ENCODE data around the gene PAX6.

PAX6 gene

GRCh38 chr11:31810779-31811647 lies at the start of gene PAX6:
PAX6 (minus strand) TSS chr11:31811322; CDS start chr11:31806411, 4,911 bp downstream.
- peaks cover 54% of the 10 kb centered on the region for H3K4me1 Mint-ChIP-seq
- no peak within 1 kb of the TSS for H3K27ac Mint-ChIP-seq
- peak within 1 kb of the TSS; percentile 68 for H3K4me3 Mint-ChIP-seq
- ATAC-seq (peak; percentile 44), DNase-seq (ENCODE audit: low spot score in 2 of 2) (no peak)
- H3K36me3 Mint-ChIP-seq: no peaks in the 10 kb centered on the region
- H3K9me3 Mint-ChIP-seq: no peaks in the 10 kb centered on the region

GRCh38 chr11:31860391-31860790 lies 49.3 kb upstream of the PAX6 start:
- no peaks in the 10 kb centered on the region for H3K4me1 Mint-ChIP-seq
- no peak overlapping the region for H3K4me3 Mint-ChIP-seq
- H3K27ac Mint-ChIP-seq: no peak overlapping the region
- no peaks in the 10 kb centered on the region for H3K36me3 Mint-ChIP-seq
- ATAC-seq: no peak
- H3K9me3 Mint-ChIP-seq: no peaks in the 10 kb centered on the region
- DNase-seq (ENCODE audit: low spot score in 2 of 2): no peak

GRCh38 chr11:31856248-31856647 lies 45.1 kb upstream of the PAX6 start:
- Mint-ChIP-seq H3K27ac (no peak overlapping the region), H3K36me3 (no peaks in the 10 kb centered on the region), H3K4me3 (no peak overlapping the region), H3K4me1 (no peaks in the 10 kb centered on the region), H3K9me3 (no peaks in the 10 kb centered on the region)
- DNase-seq (ENCODE audit: low spot score in 2 of 2) (no peak), ATAC-seq (peak; percentile 34)

- DNase-seq (ENCODE audit: low spot score in 2 of 2) (no peak), ATAC-seq (no peak)
- H3K36me3 Mint-ChIP-seq: no peaks in the 10 kb centered on the region
- no peak overlapping the region for H3K4me3 Mint-ChIP-seq
- no peak overlapping the region for H3K27ac Mint-ChIP-seq
- H3K4me1 Mint-ChIP-seq: no peaks in the 10 kb centered on the region
- H3K9me3 Mint-ChIP-seq: no peaks in the 10 kb centered on the region
These were observed 44.3 kb upstream of the PAX6 start for GRCh38 chr11:31855466-31855865.

GRCh38 chr11:31850365-31850764 lies 39.2 kb upstream of the PAX6 start:
- Mint-ChIP-seq H3K9me3 (no peaks in the 10 kb centered on the region), H3K4me1 (no peaks in the 10 kb centered on the region), H3K27ac (no peak overlapping the region), H3K36me3 (no peaks in the 10 kb centered on the region), H3K4me3 (no peak overlapping the region)
- no peak for DNase-seq (ENCODE audit: low spot score in 2 of 2)
- ATAC-seq: no peak

GRCh38 chr11:31847761-31848160 lies 36.6 kb upstream of the PAX6 start:
- Mint-ChIP-seq H3K36me3 (no peaks in the 10 kb centered on the region), H3K4me3 (no peak overlapping the region), H3K4me1 (no peaks in the 10 kb centered on the region), H3K9me3 (no peaks in the 10 kb centered on the region), H3K27ac (no peak overlapping the region)
- ATAC-seq: no peak
- DNase-seq (ENCODE audit: low spot score in 2 of 2): no peak

GRCh38 chr11:31845331-31845730 lies 34.2 kb upstream of the PAX6 start:
- Mint-ChIP-seq H3K4me1 (no peaks in the 10 kb centered on the region), H3K4me3 (no peak overlapping the region), H3K27ac (no peak overlapping the region), H3K9me3 (no peaks in the 10 kb centered on the region), H3K36me3 (no peaks in the 10 kb centered on the region)
- DNase-seq (ENCODE audit: low spot score in 2 of 2): no peak
- no peak for ATAC-seq

- no peak overlapping the region for H3K27ac Mint-ChIP-seq
- no peaks in the 10 kb centered on the region for H3K9me3 Mint-ChIP-seq
- no peaks in the 10 kb centered on the region for H3K36me3 Mint-ChIP-seq
- H3K4me1 Mint-ChIP-seq: no peaks in the 10 kb centered on the region
- DNase-seq (ENCODE audit: low spot score in 2 of 2): no peak
- ATAC-seq: no peak
- no peak overlapping the region for H3K4me3 Mint-ChIP-seq
These were observed 33.2 kb upstream of the PAX6 start for GRCh38 chr11:31844351-31844750.

GRCh38 chr11:31841435-31841834 lies 30.3 kb upstream of the PAX6 start:
- Mint-ChIP-seq H3K4me3 (no peak overlapping the region), H3K36me3 (no peaks in the 10 kb centered on the region), H3K9me3 (no peaks in the 10 kb centered on the region), H3K27ac (no peak overlapping the region), H3K4me1 (no peaks in the 10 kb centered on the region)
- DNase-seq (ENCODE audit: low spot score in 2 of 2) (no peak), ATAC-seq (no peak)

GRCh38 chr11:31834237-31834636 lies 23.1 kb upstream of the PAX6 start:
- DNase-seq (ENCODE audit: low spot score in 2 of 2): no peak
- no peak overlapping the region for H3K4me3 Mint-ChIP-seq
- no peaks in the 10 kb centered on the region for H3K36me3 Mint-ChIP-seq
- no peaks in the 10 kb centered on the region for H3K9me3 Mint-ChIP-seq
- ATAC-seq: no peak
- H3K27ac Mint-ChIP-seq: no peak overlapping the region
- no peaks in the 10 kb centered on the region for H3K4me1 Mint-ChIP-seq

GRCh38 chr11:31830406-31830805 lies 19.3 kb upstream of the PAX6 start:
- no peak overlapping the region for H3K27ac Mint-ChIP-seq
- no peak overlapping the region for H3K4me3 Mint-ChIP-seq
- H3K4me1 Mint-ChIP-seq: peaks cover 12% of the 10 kb centered on the region
- DNase-seq (ENCODE audit: low spot score in 2 of 2): no peak
- ATAC-seq: no peak
- H3K9me3 Mint-ChIP-seq: no peaks in the 10 kb centered on the region
- H3K36me3 Mint-ChIP-seq: no peaks in the 10 kb centered on the region

GRCh38 chr11:31828217-31828616 lies 17.1 kb upstream of the PAX6 start:
- Mint-ChIP-seq H3K9me3 (no peaks in the 10 kb centered on the region), H3K4me3 (no peak overlapping the region), H3K4me1 (peaks cover 14% of the 10 kb centered on the region), H3K36me3 (peaks cover 6% of the 10 kb centered on the region), H3K27ac (no peak overlapping the region)
- ATAC-seq (no peak), DNase-seq (ENCODE audit: low spot score in 2 of 2) (no peak)

GRCh38 chr11:31827455-31828206 lies 16.5 kb upstream of the PAX6 start:
- H3K9me3 Mint-ChIP-seq: no peaks in the 10 kb centered on the region
- ATAC-seq (no peak), DNase-seq (ENCODE audit: low spot score in 2 of 2) (no peak)
- no peak overlapping the region for H3K27ac Mint-ChIP-seq
- no peak overlapping the region for H3K4me3 Mint-ChIP-seq
- H3K36me3 Mint-ChIP-seq: peaks cover 6% of the 10 kb centered on the region
- peaks cover 14% of the 10 kb centered on the region for H3K4me1 Mint-ChIP-seq

GRCh38 chr11:31826536-31827438 lies 15.7 kb upstream of the PAX6 start:
- Mint-ChIP-seq H3K9me3 (peaks cover 3% of the 10 kb centered on the region), H3K4me1 (peaks cover 14% of the 10 kb centered on the region), H3K4me3 (no peak overlapping the region), H3K36me3 (peaks cover 6% of the 10 kb centered on the region), H3K27ac (no peak overlapping the region)
- ATAC-seq: no peak
- no peak for DNase-seq (ENCODE audit: low spot score in 2 of 2)

- DNase-seq (ENCODE audit: low spot score in 2 of 2) (no peak), ATAC-seq (no peak)
- peaks cover 3% of the 10 kb centered on the region for H3K9me3 Mint-ChIP-seq
- H3K36me3 Mint-ChIP-seq: peaks cover 6% of the 10 kb centered on the region
- H3K27ac Mint-ChIP-seq: no peak overlapping the region
- no peak overlapping the region for H3K4me3 Mint-ChIP-seq
- H3K4me1 Mint-ChIP-seq: peaks cover 14% of the 10 kb centered on the region
These were observed 14.8 kb upstream of the PAX6 start for GRCh38 chr11:31825838-31826484.

Measured in stimulated activated effector memory CD8-positive, alpha-beta T cell treated with anti-CD3 and anti-CD28 coated beads, Interleukin-12 subunit alpha, Interleukin-12 subunit beta, amount 100 ng/mL, for 72 hours (primary cell).